ENCODE data around the gene ODF2. TPM values are rescaled to one million over a fixed set of nuclear protein-coding genes. Genes with fewer than 3 reads are reported as not detected.
"Not testable (repeated sequence)": the region's sequence is repeated elsewhere in the genome, so short reads cannot be mapped to it uniquely, and the experiment has no call there.

The ODF2 gene
- total RNA-seq, 4 donors from 2014 or later, result 14.4 to 37.3 (median 25.9) TPM

- Histone ChIP-seq H3K9me3 (no peaks in the 10 kb centered on the region), H3K27ac (no peak overlapping the region), H3K27me3 (peaks cover 0 to 5% of the 10 kb centered on the region in 2 donors), H3K4me3 (no peak overlapping the region), H3K36me3 (no peaks in the 10 kb centered on the region), H3K4me1 (no peaks in the 10 kb centered on the region)
- intact Hi-C loops (cut with DNase I; ENCODE audit: low total_unique reads), result no loop called here
- TF ChIP-seq POLR2A (IDR thresholded peaks at IDR 0.05) (no peak), CTCF (IDR thresholded peaks at IDR 0.05) (no peak)
- DNase-seq, result no peak
Observed at GRCh38 chr9:128409978-128410377, 45.8 kb upstream of the ODF2 start.

- Histone ChIP-seq H3K27me3 (peaks cover 0 to 8% of the 10 kb centered on the region in 2 donors), H3K27ac (no peak overlapping the region), H3K4me3 (no peak overlapping the region), H3K4me1 (no peaks in the 10 kb centered on the region), H3K9me3 (no peaks in the 10 kb centered on the region), H3K36me3 (no peaks in the 10 kb centered on the region)
- no peak for TF ChIP-seq POLR2A (IDR thresholded peaks at IDR 0.05)
- no peak for TF ChIP-seq CTCF (IDR thresholded peaks at IDR 0.05)
- DNase-seq, result no peak
- intact Hi-C loops (cut with DNase I; ENCODE audit: low total_unique reads), result no loop called here
Observed at GRCh38 chr9:128411364-128412119, 44.3 kb upstream of the ODF2 start.

GRCh38 chr9:128412120-128412790, 43.6 kb upstream of the ODF2 start:
- Histone ChIP-seq H3K4me1 (no peaks in the 10 kb centered on the region), H3K27ac (no peak overlapping the region), H3K36me3 (no peaks in the 10 kb centered on the region), H3K4me3 (no peak overlapping the region), H3K27me3 (peaks cover 0 to 8% of the 10 kb centered on the region in 2 donors), H3K9me3 (no peaks in the 10 kb centered on the region)
- no peak for TF ChIP-seq POLR2A (IDR thresholded peaks at IDR 0.05)
- TF ChIP-seq CTCF (IDR thresholded peaks at IDR 0.05), result peak in 3 of 4 experiments; percentile 26 to 55 (median 31)
- no peak for DNase-seq
- intact Hi-C loops (cut with DNase I; ENCODE audit: low total_unique reads), result no loop called here

- H3K27ac ChIP-seq; intact Hi-C loops (cut with DNase I; ENCODE audit: low total_unique reads); H3K36me3 ChIP-seq; H3K4me3 ChIP-seq; H3K4me1 ChIP-seq; H3K9me3 ChIP-seq; H3K27me3 ChIP-seq; DNase-seq: not testable (repeated sequence)
Observed at GRCh38 chr9:128413728-128414127, 42.1 kb upstream of the ODF2 start.

- TF ChIP-seq CTCF (IDR thresholded peaks at IDR 0.05), result no peak
- no peak for TF ChIP-seq POLR2A (IDR thresholded peaks at IDR 0.05)
- Histone ChIP-seq H3K36me3 (no peaks in the 10 kb centered on the region), H3K4me1 (no peaks in the 10 kb centered on the region), H3K9me3 (no peaks in the 10 kb centered on the region), H3K27ac (no peak overlapping the region), H3K27me3 (peaks cover 0 to 8% of the 10 kb centered on the region in 2 donors), H3K4me3 (no peak overlapping the region)
- intact Hi-C loops (cut with DNase I; ENCODE audit: low total_unique reads), result no loop called here
- no peak for DNase-seq
Observed at GRCh38 chr9:128414461-128414860, 41.3 kb upstream of the ODF2 start.
